GM12872 (cell line): ENCODE results near the gene CDK7.

Experiments used
- TF ChIP-seq, protein P1 (sequence below): IDR thresholded peaks from 3 replicates; pipeline ENCODE4 v1.5.1; 2011; ENCODE audit warnings: low read depth, mild to moderate bottlenecking, low read length, moderate library complexity; ENCODE audit not compliant: insufficient read depth

The CDK7 gene

DNA sequence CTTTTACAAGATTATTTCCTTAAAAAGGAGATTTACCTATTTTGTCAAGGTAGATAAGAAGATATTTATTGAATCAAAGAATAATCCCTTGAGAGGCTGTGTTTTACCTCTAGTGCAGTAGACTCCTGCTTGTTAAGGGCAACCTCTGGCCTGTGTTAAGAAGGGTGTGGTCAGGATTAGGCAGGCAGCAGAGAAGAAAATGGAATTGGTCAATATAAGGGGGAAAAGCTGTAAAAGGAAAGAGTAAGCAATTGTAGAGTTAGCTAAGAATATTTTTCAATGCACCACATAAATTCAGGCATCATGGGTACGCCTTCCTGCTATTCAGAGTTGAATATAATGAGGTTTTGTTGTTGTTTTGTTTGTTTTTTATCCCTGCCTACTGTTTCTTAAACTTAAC, 91.7 kb downstream of the CDK7 start:
- TF ChIP-seq, protein P1, sequence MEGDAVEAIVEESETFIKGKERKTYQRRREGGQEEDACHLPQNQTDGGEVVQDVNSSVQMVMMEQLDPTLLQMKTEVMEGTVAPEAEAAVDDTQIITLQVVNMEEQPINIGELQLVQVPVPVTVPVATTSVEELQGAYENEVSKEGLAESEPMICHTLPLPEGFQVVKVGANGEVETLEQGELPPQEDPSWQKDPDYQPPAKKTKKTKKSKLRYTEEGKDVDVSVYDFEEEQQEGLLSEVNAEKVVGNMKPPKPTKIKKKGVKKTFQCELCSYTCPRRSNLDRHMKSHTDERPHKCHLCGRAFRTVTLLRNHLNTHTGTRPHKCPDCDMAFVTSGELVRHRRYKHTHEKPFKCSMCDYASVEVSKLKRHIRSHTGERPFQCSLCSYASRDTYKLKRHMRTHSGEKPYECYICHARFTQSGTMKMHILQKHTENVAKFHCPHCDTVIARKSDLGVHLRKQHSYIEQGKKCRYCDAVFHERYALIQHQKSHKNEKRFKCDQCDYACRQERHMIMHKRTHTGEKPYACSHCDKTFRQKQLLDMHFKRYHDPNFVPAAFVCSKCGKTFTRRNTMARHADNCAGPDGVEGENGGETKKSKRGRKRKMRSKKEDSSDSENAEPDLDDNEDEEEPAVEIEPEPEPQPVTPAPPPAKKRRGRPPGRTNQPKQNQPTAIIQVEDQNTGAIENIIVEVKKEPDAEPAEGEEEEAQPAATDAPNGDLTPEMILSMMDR = no peak
